HCT116 (cell line): Measurements from ENCODE around the gene TLCD3B. TPM values are rescaled to one million over a fixed set of nuclear protein-coding genes. Genes with fewer than 3 reads are reported as not detected.
"Not testable (repeated sequence)": the region's sequence is repeated elsewhere in the genome, so short reads cannot be mapped to it uniquely, and the experiment has no call there.

Experiments used
- ATAC-seq: fragments of 200-7000 bp; cut with Tn5 transposase; 2 replicates; pipeline ENCODE4 v1.9.1; 2020; ENCODE audit warnings: mild to moderate bottlenecking, moderate library complexity
- BruUV-seq: library from RNA; stranded (reverse); fragments of 400-500 nt; replicated peaks from 2 replicates; lab custom pipeline; 2021; lab: Mats Ljungman, UMichigan
- CTCF ChIA-PET: fragments of 300-600 bp; sonication (Branson Sonifier 250); formaldehyde crosslinking; loops from one replicate; lab custom pipeline; 2021; ENCODE audit warnings: antibody characterized with exemption; lab: Charles Lee
- POLR2A ChIA-PET: fragments of 300-600, 350-600 bp; sonication (Branson Sonifier 250); formaldehyde crosslinking; loops from one replicate; lab custom pipeline; 2021; ENCODE audit warnings: antibody characterized with exemption; lab: Charles Lee
- RAD21 ChIA-PET, 2 experiments: fragments of 300-600 bp; sonication (Branson Sonifier 250); formaldehyde crosslinking; loops; one replicate each; lab custom pipeline; 2023; ENCODE audit warnings: low total read pairs in 2 of 2; ENCODE audit not compliant: uncharacterized antibody in 2 of 2, unreplicated experiment in 2 of 2, low non-redundant PET in 1 of 2; lab: Charles Lee
- DNase-seq: peaks from one replicate; pipeline ENCODE4 v3.0.0-alpha.2; 2010; ENCODE audit warnings: low read depth, low spot score
- H2AFZ ChIP-seq: fragments of 200-600 bp; shearing (Covaris generic), sonication (generic); 2 replicates; pipeline ENCODE4 v1.6.1; 2017; ENCODE audit warnings: low read depth, mixed run types, mixed read lengths, antibody characterized with exemption, low read length; ENCODE audit not compliant: poor library complexity, severe bottlenecking
- H3K27ac ChIP-seq: 2 replicates; pipeline ENCODE4 v1.5.1; 2012; ENCODE audit warnings: low read depth, low read length
- H3K27me3 ChIP-seq: fragments of 200-600 bp; sonication (generic); 2 replicates; pipeline ENCODE4 v1.6.1; 2016; ENCODE audit warnings: mixed run types, low read length, mixed read lengths; ENCODE audit not compliant: insufficient read depth
- H3K36me3 ChIP-seq, 2 experiments: fragments of 200-500 bp in 1 of 2; fragments of 200-600 bp in 1 of 2; sonication (Bioruptor generic) in 1 of 2; sonication (generic) in 1 of 2; 2 replicates each; pipeline versions ENCODE4 v1.5.1 to v1.6.1; 2014 to 2016; ENCODE audit warnings: low read length in 2 of 2, inconsistent platforms in 1 of 2, mixed read lengths in 1 of 2, mixed run types in 1 of 2; ENCODE audit not compliant: insufficient read depth in 2 of 2, control insufficient read depth in 1 of 2
- H3K4me1 ChIP-seq, 2 experiments: fragments of 200-600 bp in 1 of 2; sonication (generic) in 1 of 2; 2 replicates each; pipeline versions ENCODE4 v1.5.1 to v1.6.1; 2012 to 2017; ENCODE audit warnings: low read length in 2 of 2, inconsistent platforms in 1 of 2, mild to moderate bottlenecking in 1 of 2, mixed read lengths in 1 of 2, mixed run types in 1 of 2, moderate library complexity in 1 of 2; ENCODE audit not compliant: insufficient read depth in 2 of 2, control insufficient read depth in 1 of 2
- H3K4me2 ChIP-seq: fragments of 200-600 bp; sonication (generic); 2 replicates; pipeline ENCODE4 v1.6.1; 2017; ENCODE audit warnings: mixed run types, low read length, mixed read lengths
- H3K4me3 ChIP-seq, 2 experiments: fragments of 200-600 bp in 1 of 2; sonication (generic) in 1 of 2; replicated peaks in 1 of 2; 2 replicates each; pipeline ENCODE4 v1.5.1; 2011 to 2016; ENCODE audit warnings: low read length in 2 of 2, control low read depth in 1 of 2, low read depth in 1 of 2, mild to moderate bottlenecking in 1 of 2, mixed read lengths in 1 of 2, mixed run types in 1 of 2
- H3K79me2 ChIP-seq: fragments of 200-600 bp; sonication (generic); 2 replicates; pipeline ENCODE4 v1.6.1; 2017; ENCODE audit warnings: mild to moderate bottlenecking, mixed run types, low read length, moderate library complexity, mixed read lengths; ENCODE audit not compliant: insufficient read depth
- H3K9ac ChIP-seq: fragments of 200-600 bp; sonication (generic); 2 replicates; pipeline ENCODE4 v1.6.1; 2016; ENCODE audit warnings: low read length, mixed read lengths
- H3K9me2 ChIP-seq: fragments of 200-600 bp; sonication (generic), shearing (Covaris generic); 2 replicates; pipeline ENCODE4 v1.6.1; 2017; ENCODE audit warnings: mixed run types, mild to moderate bottlenecking, moderate library complexity; ENCODE audit not compliant: insufficient read depth
- H3K9me3 ChIP-seq, 2 experiments: fragments of 200-500 bp in 1 of 2; fragments of 200-600 bp in 1 of 2; sonication (Bioruptor generic) in 1 of 2; sonication (generic) in 1 of 2; 2 replicates each; pipeline ENCODE4 v1.6.1; 2014 to 2017; ENCODE audit warnings: low read length in 2 of 2, mixed read lengths in 2 of 2, inconsistent platforms in 1 of 2, low read depth in 1 of 2, mild to moderate bottlenecking in 1 of 2, mixed run types in 1 of 2, moderate library complexity in 1 of 2; ENCODE audit not compliant: control insufficient read depth in 1 of 2, insufficient read depth in 1 of 2
- H4K20me1 ChIP-seq: fragments of 200-600 bp; sonication (generic), shearing (Covaris generic); 2 replicates; pipeline ENCODE4 v1.6.1; 2017; ENCODE audit warnings: mixed run types, mild to moderate bottlenecking, moderate library complexity; ENCODE audit not compliant: insufficient read depth
- CBX3 ChIP-seq: IDR thresholded peaks from 2 replicates; pipeline ENCODE4 v1.6.1; 2012; ENCODE audit warnings: low read depth
- CEBPB ChIP-seq: IDR thresholded peaks from 2 replicates; pipeline ENCODE4 v1.6.1; 2012; ENCODE audit warnings: low read depth
- POLR2A ChIP-seq: IDR thresholded peaks from 2 replicates; pipeline ENCODE4 v1.7.0; 2011; ENCODE audit warnings: borderline replicate concordance; ENCODE audit not compliant: insufficient read depth, insufficient read length; ENCODE audit errors: extremely low read depth
- POLR2AphosphoS5 ChIP-seq: IDR thresholded peaks from 2 replicates; pipeline ENCODE4 v1.6.1; 2011; ENCODE audit warnings: mild to moderate bottlenecking, low read depth, low read length, moderate library complexity
- REST ChIP-seq: IDR thresholded peaks from 2 replicates; pipeline ENCODE4 v1.6.1; 2012; ENCODE audit warnings: low read depth
- SP1 ChIP-seq: IDR thresholded peaks from 2 replicates; pipeline ENCODE4 v1.6.1; 2012; ENCODE audit warnings: low read depth
- TCF7L2 ChIP-seq: IDR thresholded peaks from 2 replicates; pipeline ENCODE4 v1.7.0; 2011; ENCODE audit warnings: borderline replicate concordance, inconsistent platforms; ENCODE audit not compliant: insufficient read depth, insufficient read length; ENCODE audit errors: extremely low read depth
- ZFX ChIP-seq: fragments of 450-650 bp; IDR thresholded peaks from 2 replicates; pipeline ENCODE4 v1.6.1; 2017
- ZNF274 ChIP-seq: fragments of 200-500 bp; sonication (Bioruptor generic); IDR thresholded peaks from 2 replicates; pipeline ENCODE4 v1.6.1; 2014; ENCODE audit warnings: mild to moderate bottlenecking, low read depth, low read length, inconsistent platforms
- intact Hi-C: fragments of 100-400 bp; cut with micrococcal nuclease; formaldehyde crosslinking; loops from 2 replicates; pipeline ENCODE4 v1.10.0; 2022
- total RNA-seq: library from RNA; stranded (reverse); gene quantifications from one replicate; pipeline ENCODE4 v1.2.1, GENCODE V29; 2021; ENCODE audit not compliant: unreplicated experiment

The TLCD3B gene
- total RNA-seq, 1 experiment from 2014 or later, result 1.0 TPM

DNA sequence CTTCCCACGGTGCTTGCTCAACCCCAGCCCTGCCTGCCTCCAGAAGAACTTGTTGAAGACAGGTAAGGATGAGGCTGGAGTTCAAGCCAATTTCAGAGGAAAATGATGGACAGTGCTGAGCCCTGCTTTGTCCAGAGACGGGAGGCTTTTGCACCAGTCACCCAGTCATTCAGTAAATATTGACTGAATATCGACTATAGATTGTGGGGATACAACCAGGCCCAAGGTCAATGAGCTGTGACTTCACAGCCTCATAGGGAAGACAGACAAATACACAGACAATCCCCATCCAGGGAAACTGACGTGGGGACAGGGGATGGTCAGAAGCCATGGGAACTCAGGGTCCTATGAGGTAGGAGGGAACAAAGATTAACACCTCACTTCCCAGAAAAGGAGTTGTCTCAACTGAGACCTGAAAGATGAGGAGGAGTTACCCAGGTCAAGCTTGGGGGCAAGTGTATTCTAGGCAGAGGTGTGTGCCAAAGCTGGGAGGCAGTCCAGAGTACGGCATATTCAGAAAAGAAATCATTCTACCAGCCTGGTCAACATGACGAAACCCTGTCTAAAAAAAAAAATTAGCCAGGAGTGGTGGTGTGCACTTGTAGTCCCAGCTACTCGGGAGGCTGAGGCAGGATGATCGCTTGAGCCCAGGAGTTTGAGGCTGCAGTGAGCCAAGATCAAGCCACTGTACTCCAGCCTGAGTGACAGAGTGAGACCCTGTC is 14.4 kb downstream of the TLCD3B start:
- no peak for TF ChIP-seq POLR2A
- no peak for TF ChIP-seq SP1
- no peak for TF ChIP-seq ZNF274
- TF ChIP-seq CEBPB, result no peak
- TF ChIP-seq REST, result no peak
- TF ChIP-seq ZFX, result no peak
- TF ChIP-seq POLR2AphosphoS5, result no peak
- TF ChIP-seq CBX3, result no peak
- no peak for TF ChIP-seq TCF7L2
- ChIA-PET CTCF (interaction anchor here (2.6 kb wide), 1 partner anchor 168 kb away, joined by 8 read pairs; no protein-coding TSS in a partner anchor), RAD21 (no interaction called here)

DNA sequence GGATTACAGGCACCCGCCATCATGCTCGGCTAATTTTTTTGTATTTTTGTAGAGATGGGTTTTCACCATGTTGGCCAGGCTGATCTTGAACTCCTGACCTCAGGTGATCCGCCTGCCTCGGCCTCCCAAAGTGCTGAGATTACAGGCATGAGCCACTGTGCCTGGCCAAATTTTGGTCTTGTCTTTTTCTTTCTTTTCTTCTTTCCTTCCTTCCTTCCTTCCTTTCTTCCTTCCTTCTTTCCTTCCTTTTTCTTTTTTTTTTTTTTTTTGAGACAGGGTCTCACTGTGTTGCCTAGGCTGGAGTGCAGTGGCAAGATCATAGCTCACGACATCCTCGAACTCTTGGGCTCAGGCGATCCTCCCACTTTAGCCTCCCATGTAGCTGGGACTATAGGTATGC is 15.6 kb downstream of the TLCD3B start:
- H3K4me1 ChIP-seq, H3K9me2 ChIP-seq, DNase-seq, ATAC-seq, H3K9me3 ChIP-seq, H3K4me2 ChIP-seq, H3K9ac ChIP-seq, BruUV-seq, H4K20me1 ChIP-seq, intact Hi-C loops, H2AFZ ChIP-seq, H3K27ac ChIP-seq, H3K36me3 ChIP-seq, H3K79me2 ChIP-seq, H3K27me3 ChIP-seq, RAD21 ChIA-PET, H3K4me3 ChIP-seq: not testable (repeated sequence)
- CTCF ChIA-PET, result interaction anchor here (1.1 kb wide), 1 partner anchor 167 kb away, joined by 3 read pairs; no protein-coding TSS in a partner anchor
- POLR2A ChIA-PET, result interaction anchor here (0.5 kb wide), 2 partner anchors 60 to 314 kb away, joined by 3 to 5 read pairs; no protein-coding TSS in a partner anchor

More for the DNA sequence above, 14.4 kb downstream of the TLCD3B start:
- H3K9me2 ChIP-seq, result no peaks in the 10 kb centered on the region
- BruUV-seq, result no TSS peak
- POLR2A ChIA-PET, result no interaction called here
- H3K4me2 ChIP-seq, result no peak overlapping the region
- H3K36me3 ChIP-seq, result no peaks in the 10 kb centered on the region
- DNase-seq (no peak), ATAC-seq (no peak)
- H3K9me3 ChIP-seq, result no peaks in the 10 kb centered on the region
- H3K27me3 ChIP-seq, result no peaks in the 10 kb centered on the region
- no peaks in the 10 kb centered on the region for H3K79me2 ChIP-seq
- H2AFZ ChIP-seq, result no peak overlapping the region
- H3K4me1 ChIP-seq, result peaks cover 0 to 14% of the 10 kb centered on the region in 2 experiments; a peak in 3 of 4 replicates
- no peak overlapping the region for H3K27ac ChIP-seq
- intact Hi-C loops, result no loop called here
- H3K9ac ChIP-seq, result no peak overlapping the region
- no peak overlapping the region for H3K4me3 ChIP-seq
- H4K20me1 ChIP-seq, result no peaks in the 10 kb centered on the region

- H4K20me1 ChIP-seq, intact Hi-C loops, H3K9ac ChIP-seq, H3K9me3 ChIP-seq, H3K79me2 ChIP-seq, ATAC-seq, H2AFZ ChIP-seq, H3K4me1 ChIP-seq, H3K27me3 ChIP-seq, DNase-seq, H3K27ac ChIP-seq, BruUV-seq, H3K36me3 ChIP-seq, H3K4me2 ChIP-seq, H3K9me2 ChIP-seq, H3K4me3 ChIP-seq: not testable (repeated sequence)
- RAD21 ChIA-PET, result interaction anchor here in 1 of 2 experiments (0.7 kb wide), 1 partner anchor 15 kb away, joined by 3 read pairs; no protein-coding TSS in a partner anchor
- POLR2A ChIA-PET, result interaction anchor here (1.2 kb wide), 1 partner anchor 197 kb away, joined by 3 read pairs; the partner anchor contains the start of gene PAGR1
- CTCF ChIA-PET, result interaction anchor here (0.7 kb wide), 1 partner anchor 40 kb away, joined by 4 read pairs; a partner anchor contains a TSS
These were observed 18.5 kb downstream of the TLCD3B start for GRCh38 chr16:30012598-30012997.
